ENCODE data around the gene EMID1.

EMID1 gene

DNA sequence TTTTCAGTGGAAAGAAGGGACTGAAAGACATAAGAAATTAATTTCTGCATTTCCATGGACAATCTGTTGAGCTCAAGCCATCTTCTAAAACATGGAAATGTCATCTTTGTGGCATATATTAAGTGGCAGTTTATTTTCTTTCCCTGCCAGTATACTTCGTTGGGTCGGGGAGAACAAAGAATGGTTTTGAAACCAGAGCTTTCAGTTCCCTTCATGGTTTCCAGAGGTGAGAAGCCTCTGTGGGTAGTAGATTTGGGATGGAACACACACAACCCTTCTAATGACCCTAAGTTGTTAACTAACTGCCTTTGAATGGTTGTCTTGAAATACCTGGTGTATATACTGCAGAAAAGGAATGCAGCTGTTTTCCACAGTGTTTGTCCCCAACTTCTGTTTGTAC is 83.1 kb downstream of the EMID1 start:
- no peak for DNase-seq (ENCODE audit: low read depth in 3 of 3)

DNA sequence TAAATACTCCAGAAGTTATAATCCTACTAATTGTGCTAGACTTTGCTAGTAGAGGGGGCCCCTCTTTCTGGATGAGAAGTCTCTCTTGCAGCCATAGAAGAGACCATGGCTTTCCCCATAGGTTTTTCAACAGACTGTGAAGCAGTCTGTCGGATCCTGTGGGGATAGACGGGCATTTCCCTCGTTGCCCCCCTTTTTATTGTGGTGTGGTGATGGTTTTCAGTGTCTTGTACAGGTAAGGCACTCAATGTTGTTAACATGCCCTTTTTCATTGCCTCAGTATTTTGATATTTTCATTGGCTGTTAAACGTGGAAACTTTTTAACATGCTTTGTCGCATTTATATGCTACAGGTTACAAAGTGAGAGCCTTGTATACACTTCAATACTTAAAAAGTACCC is 84.4 kb downstream of the EMID1 start:
- DNase-seq (ENCODE audit: low read depth in 3 of 3): no peak

DNA sequence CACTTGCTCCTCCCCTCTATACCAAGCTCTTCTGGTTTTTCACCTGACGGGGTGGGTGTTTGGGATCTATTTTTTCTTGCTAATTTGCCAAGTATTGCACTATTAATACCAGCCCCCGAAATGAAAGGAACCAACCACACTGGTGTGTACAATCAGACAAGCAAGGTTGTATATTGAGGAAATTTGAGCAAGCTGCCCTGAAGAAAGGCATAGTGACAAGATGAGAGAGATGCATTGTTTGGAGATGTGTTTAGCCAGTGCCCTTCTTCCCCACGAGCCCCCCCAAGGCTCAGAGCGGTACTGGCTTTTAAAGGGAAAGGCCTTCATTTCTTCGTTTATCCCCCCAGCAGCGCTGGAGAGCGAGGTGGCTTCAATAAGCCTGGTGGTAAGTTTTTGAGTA is 85.5 kb downstream of the EMID1 start:
- no peak for DNase-seq (ENCODE audit: low read depth in 3 of 3)

DNA sequence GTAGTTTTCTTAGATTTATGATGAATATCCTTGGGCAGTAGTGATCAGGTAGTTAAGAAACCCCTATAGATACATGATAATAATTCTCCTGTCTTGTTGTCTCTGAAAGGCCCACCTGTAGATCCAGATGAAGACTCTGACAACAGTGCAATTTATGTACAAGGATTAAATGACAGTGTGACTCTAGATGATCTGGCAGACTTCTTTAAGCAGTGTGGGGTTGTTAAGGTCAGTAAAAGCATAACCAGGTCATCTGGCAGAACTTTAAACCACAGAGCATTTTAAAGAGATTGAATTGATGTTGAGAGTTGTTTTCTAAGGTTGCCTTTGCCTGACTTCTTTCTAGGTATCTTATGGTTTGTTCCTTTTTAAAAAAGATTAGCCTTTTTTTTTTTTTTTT is 86.7 kb downstream of the EMID1 start:
- DNase-seq (ENCODE audit: low read depth in 3 of 3): no peak

DNA sequence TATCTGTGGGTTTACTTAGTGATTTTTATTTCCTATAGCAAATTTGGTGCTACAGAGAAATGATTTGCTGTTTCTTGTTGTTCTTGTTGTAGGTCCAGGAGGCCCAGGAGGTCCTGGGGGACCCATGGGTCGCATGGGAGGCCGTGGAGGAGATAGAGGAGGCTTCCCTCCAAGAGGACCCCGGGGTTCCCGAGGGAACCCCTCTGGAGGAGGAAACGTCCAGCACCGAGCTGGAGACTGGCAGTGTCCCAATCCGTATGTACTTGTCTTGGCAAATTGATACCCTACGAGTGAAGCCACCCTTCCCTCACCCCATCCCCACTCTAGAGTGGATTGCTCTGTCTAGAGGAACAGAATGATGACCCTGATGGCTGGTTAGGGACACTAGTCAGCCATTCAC is 92.9 kb downstream of the EMID1 start:
- DNase-seq (ENCODE audit: low read depth in 3 of 3): no peak

DNA sequence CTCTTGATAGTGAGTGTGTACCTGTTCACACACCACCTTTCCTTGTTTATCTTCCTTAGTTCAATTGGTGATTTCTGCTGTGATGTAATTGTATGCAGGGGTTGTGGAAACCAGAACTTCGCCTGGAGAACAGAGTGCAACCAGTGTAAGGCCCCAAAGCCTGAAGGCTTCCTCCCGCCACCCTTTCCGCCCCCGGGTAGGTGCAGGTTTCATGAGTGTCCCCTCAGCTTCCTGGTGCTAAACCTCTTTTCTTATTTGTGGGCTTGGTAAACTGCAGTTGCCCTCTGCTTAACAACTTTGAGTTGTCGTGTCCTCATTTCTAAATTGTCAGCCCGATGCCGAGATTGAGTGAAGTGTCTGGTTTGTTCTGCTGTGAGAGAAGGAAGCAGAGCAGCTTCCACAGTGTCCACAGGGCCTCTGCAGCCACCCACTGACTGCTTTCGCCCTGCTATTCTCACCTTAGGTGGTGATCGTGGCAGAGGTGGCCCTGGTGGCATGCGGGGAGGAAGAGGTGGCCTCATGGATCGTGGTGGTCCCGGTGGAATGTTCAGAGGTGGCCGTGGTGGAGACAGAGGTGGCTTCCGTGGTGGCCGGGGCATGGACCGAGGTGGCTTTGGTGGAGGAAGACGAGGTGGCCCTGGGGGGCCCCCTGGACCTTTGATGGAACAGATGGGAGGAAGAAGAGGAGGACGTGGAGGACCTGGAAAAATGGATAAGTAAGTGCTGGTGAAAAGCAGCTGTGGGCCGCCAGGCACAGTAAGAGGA is 93.6 kb downstream of the EMID1 start:
- DNase-seq (ENCODE audit: low read depth in 3 of 3): no peak

DNA sequence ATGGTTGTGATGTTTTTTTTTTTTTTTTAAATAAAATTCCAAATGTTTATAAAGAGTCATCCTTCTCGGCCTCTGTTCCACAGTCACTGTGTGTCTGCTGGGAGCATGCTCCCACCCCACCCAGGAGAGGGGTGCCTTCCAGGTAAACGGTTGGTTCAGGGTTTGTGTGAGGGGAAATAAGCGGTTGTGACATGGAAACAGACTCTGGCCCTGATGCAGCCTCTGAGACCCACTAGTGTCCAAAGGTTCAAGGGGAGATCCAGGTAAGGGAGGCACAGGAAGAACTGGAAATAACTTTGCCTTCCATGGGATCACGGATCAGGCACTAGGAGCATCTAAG is 94.7 kb downstream of the EMID1 start:
- no peak for DNase-seq (ENCODE audit: low read depth in 3 of 3)

DNA sequence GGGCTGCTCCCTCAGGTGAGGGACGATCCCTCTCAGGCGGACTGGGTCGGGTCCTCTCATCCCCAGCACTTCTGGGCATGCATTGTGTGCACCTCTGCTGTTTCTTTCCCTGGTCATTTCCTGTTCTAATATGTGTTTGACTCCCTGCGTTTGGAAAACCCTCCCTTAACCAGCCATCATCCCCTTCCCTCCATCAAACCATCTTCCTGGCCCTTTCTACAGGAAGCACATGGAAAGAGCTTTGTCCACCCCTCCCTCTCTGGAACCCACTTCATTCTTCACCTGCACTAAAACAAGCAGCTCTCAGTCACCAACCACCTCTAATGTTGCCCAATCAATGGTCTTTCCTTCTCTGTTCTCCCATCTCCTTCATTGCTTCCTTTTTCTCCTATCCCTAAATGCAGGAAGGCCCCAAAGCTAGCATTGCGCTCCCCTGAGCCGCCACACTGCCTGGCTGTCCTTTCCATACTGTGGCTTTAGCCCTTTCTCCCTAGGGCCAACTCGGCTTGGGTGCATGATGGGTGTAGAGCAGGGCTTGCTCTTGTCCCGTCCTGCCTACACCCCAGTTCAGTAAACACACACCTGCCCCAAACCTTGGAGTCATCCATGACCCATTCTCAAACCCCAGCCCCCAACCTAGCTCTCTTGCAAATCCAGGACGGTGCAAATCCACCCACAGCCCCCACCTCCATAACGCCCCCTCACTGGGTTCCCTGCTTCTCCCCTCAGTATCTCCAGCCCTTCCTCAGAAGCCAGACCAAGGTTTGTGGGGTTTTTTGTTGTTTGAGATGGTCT is 95.3 kb downstream of the EMID1 start:
- no peak for DNase-seq (ENCODE audit: low read depth in 3 of 3)

DNA sequence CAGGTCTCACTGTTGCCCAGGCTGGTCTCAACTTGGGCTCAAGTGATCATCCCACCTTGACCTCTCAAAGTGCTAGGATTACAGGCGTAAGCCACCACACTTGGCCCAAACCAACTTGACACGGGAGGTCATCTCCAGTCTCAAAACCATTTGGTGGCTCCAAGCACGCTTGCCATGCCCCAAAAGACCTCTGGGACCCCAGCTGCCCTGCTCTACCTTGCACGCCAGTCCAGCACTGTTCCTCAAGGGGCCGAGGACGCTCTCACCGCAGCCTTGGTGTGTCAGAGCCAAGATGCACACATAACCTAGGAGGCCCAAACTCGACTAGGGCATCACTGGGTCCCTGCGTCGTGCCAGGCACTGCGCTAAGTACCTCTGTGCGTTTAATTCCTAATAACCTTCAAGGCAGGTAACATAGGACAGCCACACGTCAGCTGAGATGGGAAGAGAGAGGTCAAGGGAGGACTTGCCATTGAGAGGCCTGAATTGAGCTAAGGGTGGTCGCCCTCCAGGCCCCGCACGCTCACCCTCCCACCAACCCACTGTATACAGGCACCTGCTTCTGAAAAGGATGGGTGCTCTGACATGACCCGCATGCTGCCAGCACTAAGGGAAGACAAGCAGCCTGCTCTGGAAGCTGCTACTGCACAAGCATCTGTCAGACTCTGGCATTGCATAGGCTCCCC is 96.2 kb downstream of the EMID1 start:
- no peak for DNase-seq (ENCODE audit: low read depth in 3 of 3)

DNA sequence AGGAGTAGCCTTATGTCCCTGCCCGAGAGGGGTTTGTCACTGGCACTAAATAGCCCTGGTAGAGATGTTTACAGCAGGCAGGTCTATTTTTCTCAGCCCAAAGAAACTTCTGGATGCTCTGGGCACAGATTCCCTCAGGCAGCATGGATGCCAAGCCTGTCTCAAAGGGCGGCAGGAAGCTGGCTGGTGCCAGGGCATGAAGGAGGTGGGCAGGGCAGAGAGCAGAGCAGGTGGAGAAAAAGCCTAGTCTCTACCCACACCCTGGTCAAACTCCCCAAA is 96.6 kb downstream of the EMID1 start:
- DNase-seq (ENCODE audit: low read depth in 3 of 3): no peak

DNA sequence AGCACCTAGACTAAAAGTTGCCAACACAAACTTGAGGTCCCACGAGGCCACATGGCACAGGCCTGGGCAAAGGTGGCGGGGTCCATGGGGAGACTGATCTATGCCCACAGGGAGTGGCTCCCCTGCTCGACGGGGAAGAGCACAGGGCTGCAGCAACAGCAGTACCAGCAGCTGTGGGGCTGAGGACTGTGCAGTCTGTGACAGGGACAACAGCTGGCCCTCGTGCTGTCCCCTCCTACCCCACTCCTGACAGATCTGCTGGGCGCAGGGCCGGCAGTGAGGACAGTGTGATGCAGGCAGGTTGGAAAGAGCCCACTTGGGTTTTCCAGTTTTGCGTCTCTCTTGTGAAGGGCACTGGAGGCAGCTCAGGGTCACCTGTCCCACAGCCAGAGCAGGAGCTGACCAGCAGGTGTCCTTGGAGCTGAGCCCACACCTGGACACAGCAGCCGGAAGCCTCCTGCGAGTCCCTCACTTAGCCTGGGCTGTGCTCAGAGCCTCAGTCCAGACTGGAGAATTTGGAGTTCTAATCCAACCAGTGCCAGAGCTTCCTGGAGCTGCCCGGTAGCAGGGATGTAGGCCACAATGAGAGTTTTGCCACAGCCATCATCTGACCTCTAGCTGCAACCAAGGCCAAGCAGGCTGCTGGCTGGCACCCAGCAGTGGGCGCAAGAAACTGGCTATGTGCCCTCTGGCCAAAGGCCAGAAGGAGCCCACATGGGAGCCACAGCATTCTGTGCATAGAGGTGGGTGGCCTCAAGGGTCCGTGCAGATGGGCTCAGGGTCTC is 97.2 kb downstream of the EMID1 start:
- no peak for DNase-seq (ENCODE audit: low read depth in 3 of 3)

DNA sequence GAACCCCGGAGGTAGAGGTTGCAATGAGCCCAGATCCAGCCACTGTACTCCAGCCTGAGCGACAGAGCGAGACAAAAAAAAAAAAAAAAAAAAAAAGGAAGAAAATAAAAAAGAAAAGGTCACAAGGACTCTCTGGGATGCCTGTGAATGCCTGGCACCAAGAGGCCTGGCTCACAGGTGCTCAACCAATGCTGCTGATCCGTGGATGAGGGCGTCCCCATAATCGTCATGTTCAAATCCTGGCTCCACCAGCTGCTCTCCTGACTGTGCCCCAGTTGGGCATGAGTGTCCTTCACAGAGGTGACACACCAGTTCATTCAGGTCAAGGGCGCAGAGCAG is 100.1 kb downstream of the EMID1 start:
- DNase-seq (ENCODE audit: low read depth in 3 of 3): no peak

DNA sequence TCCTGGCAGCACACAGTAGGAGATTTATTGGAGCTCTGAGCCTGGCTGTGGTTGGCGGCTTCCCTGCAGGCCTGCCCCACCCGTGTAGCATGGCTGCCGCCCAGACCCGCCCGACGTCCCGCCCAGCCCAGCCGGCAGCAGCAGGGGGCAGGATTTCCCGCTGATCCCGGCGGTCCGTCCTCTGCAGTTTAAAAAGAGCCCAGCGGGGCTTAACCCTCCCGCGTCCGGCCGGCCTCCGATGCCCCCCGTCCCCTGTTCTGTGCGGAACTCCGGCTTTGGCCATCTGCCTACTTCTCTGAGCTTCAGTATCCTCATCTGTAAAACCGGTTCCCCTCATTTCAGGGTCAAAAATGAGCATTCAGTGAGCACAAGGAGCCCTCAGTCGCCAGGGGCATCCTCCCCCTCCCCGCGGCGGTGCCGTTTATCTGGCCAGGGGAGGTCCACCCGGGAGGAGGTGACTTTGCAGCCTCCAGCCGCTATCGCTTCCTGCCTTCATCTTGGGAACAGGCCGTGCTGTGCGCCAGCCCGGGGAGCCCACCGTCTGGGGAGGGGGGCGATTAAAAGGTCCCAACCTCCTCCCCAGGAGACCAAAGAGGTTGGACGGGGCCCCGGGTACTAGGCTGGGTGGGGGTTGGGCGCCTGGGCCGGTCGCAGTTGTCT is 100.6 kb downstream of the EMID1 start, which contains the start of gene GAS2L1:
Gene GAS2L1, plus strand, starts transcription at position 476 of the 660 bp plus-strand sequence. CDS start 1,456 bp downstream, outside the sequence.
- no peak for DNase-seq (ENCODE audit: low read depth in 3 of 3)

DNA sequence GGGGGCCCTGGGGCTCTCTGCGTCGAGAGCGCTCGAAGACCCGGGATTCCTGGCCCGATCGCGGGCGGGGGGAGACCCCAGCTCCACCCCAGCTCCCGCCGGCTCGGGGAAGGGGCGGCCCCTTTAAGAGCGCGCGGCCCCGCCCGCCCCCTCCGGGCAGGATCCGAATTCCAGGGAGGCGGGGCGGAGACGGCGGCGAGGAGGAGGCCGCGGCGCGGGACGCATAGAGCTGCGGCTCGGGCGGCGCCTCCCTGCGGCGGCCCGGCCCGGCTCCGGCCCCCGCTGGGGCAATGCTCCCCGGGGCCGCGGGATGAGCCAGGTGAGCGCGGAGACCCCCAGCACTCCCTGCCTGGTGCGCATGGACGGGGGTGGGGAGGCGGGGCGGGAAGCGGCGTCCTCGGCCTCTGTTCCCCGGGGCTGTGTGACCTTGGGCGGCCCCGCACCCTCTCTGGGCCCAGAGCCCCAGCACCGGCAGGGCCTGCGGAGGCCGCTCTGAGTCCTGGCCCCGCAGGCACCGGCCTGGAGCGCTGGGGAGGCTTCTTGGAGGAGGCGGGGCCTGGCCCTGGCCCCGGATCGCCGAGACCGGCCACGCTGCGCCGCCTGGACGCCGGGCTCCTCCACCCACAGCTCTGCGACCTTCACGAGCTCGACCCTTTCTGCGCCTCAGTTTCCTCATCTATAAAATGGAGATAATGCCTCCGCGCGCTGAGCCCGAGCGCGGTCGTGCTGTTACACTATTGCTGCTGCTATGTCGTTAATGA is 101.3 kb downstream of the EMID1 start:
- no peak for DNase-seq (ENCODE audit: low read depth in 3 of 3)

DNA sequence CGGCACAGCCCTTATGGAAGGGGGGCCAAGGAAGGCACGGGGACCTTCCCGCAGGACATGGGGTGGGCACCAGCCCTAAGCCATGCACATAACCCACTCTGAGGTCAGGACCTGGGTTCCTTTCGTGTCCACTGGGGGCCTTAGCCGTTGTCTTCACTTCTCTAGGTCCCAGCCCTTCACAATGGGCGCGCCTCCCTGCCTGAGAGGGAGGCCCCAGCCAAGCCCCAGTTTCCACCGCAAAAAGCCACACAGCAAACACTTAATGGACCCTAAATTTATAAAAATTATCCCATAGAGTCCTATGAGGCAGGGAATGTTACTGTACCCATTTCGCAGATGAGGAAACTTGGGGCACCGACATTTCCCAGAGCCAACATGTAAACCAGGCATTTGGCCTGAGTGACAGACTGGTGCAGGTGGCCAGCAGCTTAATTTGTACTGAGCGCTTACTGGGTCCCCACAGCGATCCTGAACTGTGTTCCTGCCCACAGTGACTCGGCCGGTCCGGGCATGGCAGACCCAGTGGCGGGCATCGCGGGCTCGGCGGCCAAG is 102.0 kb downstream of the EMID1 start:
- DNase-seq (ENCODE audit: low read depth in 3 of 3): no peak

DNA sequence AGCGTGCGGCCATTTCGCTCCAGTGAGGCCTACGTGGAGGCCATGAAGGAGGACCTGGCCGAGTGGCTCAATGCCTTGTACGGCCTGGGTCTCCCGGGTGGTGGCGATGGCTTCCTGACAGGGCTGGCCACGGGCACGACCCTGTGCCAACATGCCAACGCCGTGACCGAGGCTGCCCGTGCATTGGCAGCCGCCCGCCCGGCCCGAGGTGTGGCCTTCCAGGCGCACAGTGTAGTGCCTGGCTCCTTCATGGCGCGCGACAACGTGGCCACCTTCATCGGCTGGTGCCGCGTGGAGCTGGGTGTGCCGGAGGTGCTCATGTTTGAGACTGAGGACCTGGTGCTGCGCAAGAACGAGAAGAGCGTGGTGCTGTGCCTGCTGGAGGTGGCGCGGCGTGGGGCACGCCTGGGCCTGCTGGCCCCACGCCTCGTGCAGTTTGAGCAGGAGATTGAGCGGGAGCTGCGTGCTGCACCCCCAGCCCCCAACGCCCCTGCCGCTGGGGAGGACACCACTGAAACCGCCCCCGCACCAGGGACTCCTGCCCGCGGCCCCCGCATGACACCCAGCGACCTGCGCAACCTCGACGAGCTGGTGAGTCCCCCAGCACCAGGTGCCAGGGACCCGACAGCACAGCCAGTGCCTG is 102.6 kb downstream of the EMID1 start:
- no peak for DNase-seq (ENCODE audit: low read depth in 3 of 3)

DNA sequence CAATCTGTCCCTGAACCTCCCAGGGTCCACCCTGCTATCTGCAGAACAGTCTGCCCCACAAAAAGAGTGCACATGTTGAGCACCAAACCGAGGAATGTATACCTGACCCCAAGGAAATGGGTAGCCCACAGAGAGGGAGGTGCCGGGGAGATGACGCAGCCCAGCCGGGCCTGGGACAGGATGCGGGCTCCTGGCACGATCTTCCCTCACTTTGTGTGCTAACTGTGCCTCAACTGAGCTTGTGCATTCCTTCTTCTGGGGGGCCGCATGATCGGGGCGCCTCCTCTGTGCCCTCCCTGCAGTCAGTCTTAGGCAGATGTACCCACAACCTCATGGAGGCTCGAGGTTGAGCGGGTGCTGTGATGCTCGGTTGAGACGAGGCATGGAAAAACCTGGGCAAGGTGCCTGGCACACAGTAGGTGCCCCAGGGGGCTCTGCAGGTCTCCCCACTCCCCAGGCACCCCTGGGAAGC is 103.1 kb downstream of the EMID1 start:
- DNase-seq (ENCODE audit: low read depth in 3 of 3): no peak

All from stimulated activated CD4-positive, alpha-beta T cell treated with anti-CD3 and anti-CD28 coated beads, TNF-alpha, amount 100 ng/mL, for 4 hours (primary cell).